ENCODE measurements around the gene ADCY2. TPM values are rescaled to one million over a fixed set of nuclear protein-coding genes. Genes with fewer than 3 reads are reported as not detected.

ADCY2 gene
- polyA plus RNA-seq, 1 donor (not counting 4 experiments of a cell fraction or from before 2014, with no cell fraction given), result 0.13 TPM

- Histone ChIP-seq H3K9me1 (ENCODE audit: control insufficient read depth, extremely low read depth, insufficient read depth, low read length) (no peaks in the 10 kb centered on the region), H3K9me3 (ENCODE audit: control insufficient read depth, low read depth, low read length) (no peaks in the 10 kb centered on the region), H3K4me3 (ENCODE audit: control insufficient read depth in 2 of 3, extremely low read depth in 1 of 3, insufficient read depth in 2 of 3, low read depth in 1 of 3, low read length in 3 of 3) (no peak overlapping the region), H3K27ac (ENCODE audit: control insufficient read depth, insufficient read depth, low read length) (no peak overlapping the region), H3K9ac (ENCODE audit: control insufficient read depth, extremely low read depth, insufficient read depth, low read length) (no peak overlapping the region), H3K27me3 (ENCODE audit: control insufficient read depth, extremely low read depth, insufficient read depth, low read length) (no peaks in the 10 kb centered on the region), H3K36me3 (ENCODE audit: control insufficient read depth in 2 of 2, extremely low read depth in 1 of 2, insufficient read depth in 2 of 2, low read length in 2 of 2) (no peaks in the 10 kb centered on the region), H2AFZ (ENCODE audit: control insufficient read depth, low read length) (no peak overlapping the region), H4K20me1 (ENCODE audit: control insufficient read depth, extremely low read depth, insufficient read depth, low read length) (no peaks in the 10 kb centered on the region), H3K79me2 (ENCODE audit: control insufficient read depth, insufficient read depth, low read length) (no peaks in the 10 kb centered on the region), H3K4me1 (ENCODE audit: control insufficient read depth, extremely low read depth, insufficient read depth, low read length) (peaks cover 11% of the 10 kb centered on the region), H3K4me2 (ENCODE audit: control insufficient read depth, extremely low read depth, insufficient read depth, low read depth, low read length) (no peak overlapping the region)
- FAIRE-seq (no peak), DNase-seq (ENCODE audit: low read depth, low spot score) (no peak)
- dilution Hi-C loops (cut with MboI; ENCODE audit: extremely low pct_ligation_motif_present, low sequenced_read_pairs), result no loop called here
- TF ChIP-seq CTCF (optimal IDR thresholded peaks at IDR 0.05 in 1 of 3, IDR thresholded peaks at IDR 0.05 in 1 of 3, conservative IDR thresholded peaks at IDR 0.05 in 1 of 3; ENCODE audit: extremely low read depth in 1 of 3, insufficient read depth in 2 of 3, low read length in 3 of 3) (no peak), EZH2 (IDR thresholded peaks at IDR 0.05; ENCODE audit: low read length) (no peak)
Observed at GRCh38 chr5:7611518-7611917, 215.6 kb downstream of the ADCY2 start.

- H3K27ac ChIP-seq (ENCODE audit: control insufficient read depth, insufficient read depth, low read length), result no peak overlapping the region
- peak; percentile 17 for DNase-seq (ENCODE audit: low read depth, low spot score)
- no peaks in the 10 kb centered on the region for H3K4me1 ChIP-seq (ENCODE audit: control insufficient read depth, extremely low read depth, insufficient read depth, low read length)
- dilution Hi-C loops (cut with MboI; ENCODE audit: extremely low pct_ligation_motif_present, low sequenced_read_pairs), result no loop called here
- no peak overlapping the region for H3K4me2 ChIP-seq (ENCODE audit: control insufficient read depth, extremely low read depth, insufficient read depth, low read depth, low read length)
- no peaks in the 10 kb centered on the region for H3K9me3 ChIP-seq (ENCODE audit: control insufficient read depth, low read depth, low read length)
- H3K4me3 ChIP-seq (ENCODE audit: control insufficient read depth in 2 of 3, extremely low read depth in 1 of 3, insufficient read depth in 2 of 3, low read depth in 1 of 3, low read length in 3 of 3), result no peak overlapping the region
- H3K27me3 ChIP-seq (ENCODE audit: control insufficient read depth, extremely low read depth, insufficient read depth, low read length), result no peaks in the 10 kb centered on the region
- H4K20me1 ChIP-seq (ENCODE audit: control insufficient read depth, extremely low read depth, insufficient read depth, low read length), result no peaks in the 10 kb centered on the region
- H3K79me2 ChIP-seq (ENCODE audit: control insufficient read depth, insufficient read depth, low read length), result no peaks in the 10 kb centered on the region
- peak in 1 of 3 experiments; percentile 26 for TF ChIP-seq CTCF (optimal IDR thresholded peaks at IDR 0.05 in 1 of 3, IDR thresholded peaks at IDR 0.05 in 1 of 3, conservative IDR thresholded peaks at IDR 0.05 in 1 of 3; ENCODE audit: extremely low read depth in 1 of 3, insufficient read depth in 2 of 3, low read length in 3 of 3)
- TF ChIP-seq EZH2 (IDR thresholded peaks at IDR 0.05; ENCODE audit: low read length), result no peak
- H3K9me1 ChIP-seq (ENCODE audit: control insufficient read depth, extremely low read depth, insufficient read depth, low read length), result no peaks in the 10 kb centered on the region
- FAIRE-seq, result no peak
- H3K9ac ChIP-seq (ENCODE audit: control insufficient read depth, extremely low read depth, insufficient read depth, low read length), result no peak overlapping the region
- no peak overlapping the region for H2AFZ ChIP-seq (ENCODE audit: control insufficient read depth, low read length)
- H3K36me3 ChIP-seq (ENCODE audit: control insufficient read depth in 2 of 2, extremely low read depth in 1 of 2, insufficient read depth in 2 of 2, low read length in 2 of 2), result no peaks in the 10 kb centered on the region
Observed at GRCh38 chr5:7615566-7616061, 219.7 kb downstream of the ADCY2 start.

Data from keratinocyte (primary cell).